Fibroblast of skin of abdomen (primary cell): ENCODE measurements around the gene HLA-DMB.
"Not testable (repeated sequence)": the region's sequence is repeated elsewhere in the genome, so short reads cannot be mapped to it uniquely, and the experiment has no call there.

Experiments used
- DNase-seq: peaks from one replicate; pipeline ENCODE4 v3.0.0-alpha.2; 2013

HLA-DMB gene

DNA sequence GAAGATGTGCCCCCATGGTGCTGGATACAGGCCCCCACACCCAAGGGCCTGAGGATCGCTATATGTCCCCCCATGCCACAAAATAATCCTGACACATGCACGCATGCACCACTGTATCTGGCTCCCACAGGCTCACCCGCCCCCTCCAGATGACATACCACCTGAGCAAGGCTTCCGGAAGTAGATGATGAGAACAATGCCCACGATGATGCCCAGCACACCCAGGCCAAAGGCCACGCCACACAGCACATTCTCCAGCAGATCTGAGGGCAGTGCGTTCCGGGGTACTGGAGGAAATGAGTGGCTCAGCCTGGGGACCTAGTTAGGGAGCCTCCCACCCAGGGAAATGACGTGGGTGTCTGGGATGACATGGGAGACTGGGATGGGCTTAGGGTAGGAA is 8.3 kb upstream of the HLA-DMB start:
- no peak for DNase-seq

DNA sequence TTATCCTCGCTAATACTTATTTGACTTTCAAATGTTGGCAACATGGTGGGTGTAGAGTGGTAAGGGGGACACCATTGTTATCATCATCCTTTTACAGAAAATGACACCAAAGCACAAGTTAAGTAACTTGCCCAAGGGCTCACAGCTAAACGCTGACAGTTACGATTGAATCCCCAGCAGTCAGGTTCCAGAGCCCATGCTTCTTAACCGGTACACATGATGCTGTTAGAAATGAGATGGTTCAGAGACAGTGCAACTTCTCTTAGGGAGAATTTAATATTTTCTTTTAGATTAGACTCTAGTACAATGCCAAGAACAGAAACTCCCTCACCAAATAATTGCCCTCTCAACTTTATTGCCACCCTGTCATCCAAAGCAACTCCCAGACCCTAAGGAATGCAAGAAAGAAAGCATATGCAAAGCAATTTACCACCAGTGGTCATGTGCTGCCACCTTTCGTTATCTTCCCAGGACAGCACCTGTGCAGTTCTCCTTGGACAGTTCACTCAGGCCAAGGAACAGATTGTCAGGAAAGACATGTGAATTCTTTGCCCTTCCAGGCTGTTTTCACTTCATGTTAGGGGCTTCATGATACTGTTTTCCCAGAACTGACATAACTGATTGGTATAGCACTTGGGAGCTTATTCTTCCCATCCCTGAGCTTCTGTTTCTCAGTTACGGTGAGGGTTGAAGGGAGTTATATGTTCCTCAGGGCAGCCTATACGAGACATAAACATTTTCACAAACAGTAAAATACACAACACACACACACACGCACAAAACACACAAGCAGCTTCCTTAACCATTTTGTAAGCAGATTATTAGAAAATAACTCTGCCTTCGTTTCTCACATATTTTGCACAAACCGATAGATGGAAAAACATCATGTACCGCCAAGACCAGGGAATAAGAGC is 7.0 kb upstream of the HLA-DMB start:
- DNase-seq = peak; percentile 49

DNA sequence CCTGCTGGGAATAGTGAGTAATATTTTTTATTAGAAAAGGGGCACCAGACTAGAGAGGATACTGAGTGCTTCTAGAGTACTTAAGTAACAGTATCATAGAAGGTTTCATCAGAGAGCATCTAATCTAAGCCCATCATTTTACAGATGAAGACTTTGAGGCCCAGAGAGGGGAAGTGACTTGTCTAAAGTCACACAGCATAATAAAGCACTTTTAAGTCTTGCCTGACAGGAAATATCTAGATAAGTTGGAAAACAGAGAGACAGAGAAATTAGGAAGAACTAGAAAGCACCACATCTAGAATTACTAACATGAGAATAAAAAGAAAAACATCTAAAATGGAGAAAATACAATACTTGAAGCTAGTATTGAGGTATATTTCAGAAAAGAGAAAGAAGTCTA is 6.1 kb upstream of the HLA-DMB start:
- DNase-seq = no peak

DNA sequence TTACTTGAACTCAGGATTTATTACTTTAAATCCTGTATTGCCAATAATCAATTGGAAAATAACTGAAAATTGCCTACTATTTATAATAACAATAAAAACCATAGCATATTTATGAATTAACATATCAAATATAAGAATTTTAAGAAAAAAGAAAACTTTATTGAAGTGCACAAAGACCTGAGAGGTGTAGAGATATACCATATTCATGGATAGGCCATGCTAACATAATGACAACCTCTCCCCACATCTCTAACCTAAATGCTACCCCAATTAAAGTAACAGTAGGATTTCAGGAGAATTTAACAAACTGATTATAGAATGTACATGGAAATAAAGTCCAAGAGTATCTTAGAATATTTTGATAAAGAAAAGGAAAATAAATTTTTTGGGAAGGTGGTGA is 5.1 kb upstream of the HLA-DMB start:
- no peak for DNase-seq

DNA sequence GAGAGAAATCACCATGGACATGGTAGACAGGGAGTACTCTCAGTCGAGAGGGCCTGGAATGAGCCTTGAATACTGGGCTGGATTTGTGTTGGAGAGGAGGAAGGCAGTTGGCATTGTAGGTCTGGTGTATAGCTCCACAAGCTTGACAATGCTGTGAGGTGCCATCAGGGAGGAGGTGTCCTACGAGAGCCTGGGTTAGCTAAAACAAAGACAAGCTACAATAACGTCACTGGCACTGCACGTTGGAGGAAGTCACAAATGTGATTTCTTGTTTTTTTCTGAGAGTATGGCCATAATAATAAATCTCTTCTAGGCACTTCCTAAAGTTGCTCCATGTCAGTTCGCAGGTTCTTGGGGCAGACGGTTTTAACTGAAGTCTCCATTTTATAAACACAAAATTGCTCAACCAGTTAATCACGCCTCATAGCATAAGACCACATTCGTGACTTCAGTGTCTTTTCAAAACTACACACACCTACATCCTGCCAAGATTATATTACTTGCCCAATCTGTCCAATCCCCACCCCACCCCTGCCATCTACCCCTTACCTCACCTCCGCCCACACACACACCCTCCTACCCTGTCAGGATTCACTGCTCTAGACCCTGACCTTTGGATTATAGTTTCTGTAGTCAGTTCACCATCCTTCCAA is 4.4 kb upstream of the HLA-DMB start:
- DNase-seq = no peak

DNA sequence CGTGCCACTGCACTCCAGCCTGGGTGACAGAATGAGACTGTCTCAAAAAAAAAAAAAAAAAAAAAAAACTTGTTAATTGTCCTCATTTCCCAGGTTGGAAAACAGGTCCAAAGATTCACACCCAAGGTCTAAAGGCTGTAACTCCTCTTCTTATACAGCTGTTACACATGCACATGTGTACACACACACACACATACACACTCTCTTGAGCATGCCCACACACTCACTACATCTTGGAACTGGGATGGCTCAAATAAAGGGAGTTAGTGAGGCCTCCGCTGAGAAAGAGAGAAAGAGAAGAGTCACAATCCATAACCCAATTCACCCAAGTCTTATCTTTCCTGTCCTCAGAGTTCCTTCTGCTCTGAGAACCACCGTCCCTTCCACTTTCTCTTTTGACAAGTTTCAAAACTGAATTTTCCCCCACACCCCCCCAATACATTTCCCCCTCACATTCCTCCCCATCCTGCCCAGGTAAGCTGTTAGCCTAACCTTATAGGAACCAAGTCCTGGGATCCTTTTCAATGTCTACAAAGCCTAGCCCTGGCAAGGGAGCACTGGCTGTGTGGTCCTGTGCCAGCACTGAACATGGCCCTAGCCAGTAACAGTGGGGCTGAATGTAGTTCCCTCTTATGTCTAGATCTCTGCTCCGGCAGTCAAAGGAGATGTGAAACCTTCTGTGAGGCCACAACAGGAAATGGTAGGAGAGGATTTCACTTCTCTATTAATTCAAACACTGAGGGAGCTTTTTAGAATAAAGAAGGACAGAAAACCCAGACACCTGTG is 3.2 kb upstream of the HLA-DMB start:
- DNase-seq = no peak

DNA sequence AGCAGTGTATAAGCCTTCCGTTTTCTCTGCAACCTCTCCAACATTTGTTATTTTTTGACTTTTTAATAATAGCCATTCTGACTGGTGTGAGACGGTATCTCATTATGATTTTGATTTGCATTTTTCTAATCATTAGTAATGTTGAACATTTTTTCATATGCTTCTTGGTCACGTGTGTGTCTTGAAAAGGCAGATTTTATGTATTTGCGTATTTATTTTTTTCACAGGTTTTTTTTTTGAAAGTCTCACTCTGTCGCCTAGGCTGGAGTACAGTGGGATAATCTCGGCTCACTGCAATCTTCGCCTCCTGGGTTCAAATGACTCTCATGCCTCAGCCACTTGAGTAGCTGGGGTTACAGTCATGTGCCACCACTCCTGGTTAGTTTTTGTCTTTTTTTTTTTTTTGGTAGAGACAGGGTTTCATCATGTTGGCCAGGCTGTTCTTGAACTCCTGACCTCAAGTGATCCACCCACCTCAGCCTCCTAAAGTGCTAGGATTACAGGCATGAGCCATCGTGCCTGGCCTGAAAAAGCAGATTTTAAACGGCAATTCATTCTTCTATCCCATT is 1.8 kb upstream of the HLA-DMB start:
- not testable (repeated sequence) for DNase-seq

DNA sequence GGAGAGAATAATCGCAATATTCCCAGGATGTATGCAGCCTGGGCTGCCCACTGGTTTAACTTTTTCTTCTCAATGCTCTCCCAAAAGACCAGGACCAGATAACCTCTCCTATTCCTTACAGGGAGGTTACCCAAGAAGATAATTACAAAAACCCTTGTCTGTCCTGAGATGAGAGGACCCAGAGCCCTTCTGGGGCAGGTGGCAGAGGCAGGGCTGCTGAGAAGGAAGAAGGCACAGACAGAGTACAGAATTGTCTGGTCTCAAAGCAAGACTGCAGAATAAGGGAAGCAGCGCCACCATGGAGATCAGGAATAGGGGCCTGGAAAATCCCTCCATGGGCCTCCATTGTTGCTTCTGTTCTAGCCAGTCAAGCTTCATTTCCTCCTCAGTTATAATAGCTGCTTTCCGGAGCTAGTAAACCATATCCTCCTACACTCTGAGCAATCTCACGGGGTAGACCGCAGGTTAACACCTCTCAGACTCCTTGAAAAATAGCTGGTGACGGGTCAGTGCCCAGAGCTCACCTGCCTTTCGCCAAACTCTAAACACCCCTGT is 463 bp upstream of the HLA-DMB start:
- no peak for DNase-seq

DNA sequence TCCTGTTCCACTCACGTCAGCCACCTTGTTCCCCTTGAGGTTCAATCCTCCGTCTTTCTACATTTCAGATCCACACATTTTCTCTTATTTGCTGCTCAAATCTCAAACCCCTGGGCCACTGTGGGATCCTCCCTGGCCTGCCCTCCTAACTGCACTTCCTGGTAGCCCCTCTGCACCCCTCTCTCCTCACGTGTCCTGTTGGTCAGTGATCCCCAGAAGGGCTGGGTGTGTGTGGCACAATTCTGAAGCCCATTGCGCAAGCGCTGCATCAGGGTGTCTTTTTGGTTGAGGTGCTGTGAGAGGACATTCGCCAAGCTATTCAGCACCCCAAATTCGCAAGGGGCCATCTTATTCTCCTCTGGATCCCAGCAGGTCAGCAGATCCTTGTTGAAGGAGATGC is 2.3 kb downstream of the HLA-DMB start:
- DNase-seq = no peak

DNA sequence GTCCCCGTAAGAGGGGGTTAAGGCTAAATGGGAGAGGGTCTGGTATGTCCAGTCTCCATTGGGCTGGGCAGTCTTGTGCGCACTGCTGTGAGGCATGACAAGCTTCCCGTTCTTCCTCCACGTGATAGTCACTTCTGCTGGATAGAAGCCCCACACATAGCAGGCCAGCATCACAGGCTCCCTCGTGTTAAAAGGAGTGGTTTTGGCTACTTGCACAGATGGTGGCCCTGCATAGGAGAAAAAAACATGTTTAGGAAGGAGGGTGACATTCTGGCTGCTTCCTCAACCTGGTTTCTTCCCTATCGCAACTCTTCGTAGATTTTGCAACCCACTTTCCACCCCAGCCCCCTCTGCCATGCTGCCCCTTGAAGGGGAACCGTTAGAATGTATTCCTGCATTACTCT is 3.6 kb downstream of the HLA-DMB start:
- DNase-seq = no peak

DNA sequence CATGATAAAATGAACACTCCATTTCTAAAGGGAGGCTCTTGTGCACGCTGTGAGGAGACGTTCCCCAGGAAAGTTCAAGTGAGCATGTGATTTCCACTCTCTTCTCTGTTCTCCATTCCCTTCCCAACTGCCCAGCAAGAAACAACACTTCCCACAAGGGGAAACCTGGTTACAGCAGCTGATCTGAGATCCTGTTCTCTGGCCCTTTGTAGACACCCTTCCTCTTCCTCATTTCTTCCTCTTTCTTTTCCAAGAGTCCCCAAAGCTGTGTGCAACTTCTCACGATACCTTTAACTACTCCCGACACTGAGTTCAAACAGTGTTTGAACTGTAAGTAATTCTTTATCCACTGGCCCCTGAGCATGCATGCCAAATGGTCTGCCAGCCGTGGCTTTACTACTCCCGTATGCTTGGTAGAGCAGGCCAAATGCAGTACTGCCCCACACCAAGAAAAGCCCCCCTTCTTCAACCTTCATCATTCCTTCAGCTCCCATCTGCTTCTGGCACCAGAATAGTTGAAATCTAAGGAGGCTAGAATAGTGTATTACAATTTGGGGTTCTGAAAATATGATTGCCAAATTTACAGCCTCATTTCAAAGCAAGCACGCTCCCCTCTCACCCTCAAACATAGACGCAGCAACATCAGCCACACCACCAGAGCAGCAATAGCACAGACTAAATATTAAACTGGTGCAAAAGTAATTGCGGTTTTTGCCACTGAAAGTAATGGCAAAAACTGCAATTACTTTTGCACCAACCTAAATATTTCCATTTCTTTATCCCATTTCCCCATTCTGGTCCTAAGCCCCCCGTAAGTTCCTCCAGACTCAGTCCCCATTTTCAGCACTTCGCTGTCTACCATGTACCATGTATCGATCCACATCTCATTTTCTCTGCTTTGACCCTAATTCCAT is 4.3 kb downstream of the HLA-DMB start:
- DNase-seq = no peak

DNA sequence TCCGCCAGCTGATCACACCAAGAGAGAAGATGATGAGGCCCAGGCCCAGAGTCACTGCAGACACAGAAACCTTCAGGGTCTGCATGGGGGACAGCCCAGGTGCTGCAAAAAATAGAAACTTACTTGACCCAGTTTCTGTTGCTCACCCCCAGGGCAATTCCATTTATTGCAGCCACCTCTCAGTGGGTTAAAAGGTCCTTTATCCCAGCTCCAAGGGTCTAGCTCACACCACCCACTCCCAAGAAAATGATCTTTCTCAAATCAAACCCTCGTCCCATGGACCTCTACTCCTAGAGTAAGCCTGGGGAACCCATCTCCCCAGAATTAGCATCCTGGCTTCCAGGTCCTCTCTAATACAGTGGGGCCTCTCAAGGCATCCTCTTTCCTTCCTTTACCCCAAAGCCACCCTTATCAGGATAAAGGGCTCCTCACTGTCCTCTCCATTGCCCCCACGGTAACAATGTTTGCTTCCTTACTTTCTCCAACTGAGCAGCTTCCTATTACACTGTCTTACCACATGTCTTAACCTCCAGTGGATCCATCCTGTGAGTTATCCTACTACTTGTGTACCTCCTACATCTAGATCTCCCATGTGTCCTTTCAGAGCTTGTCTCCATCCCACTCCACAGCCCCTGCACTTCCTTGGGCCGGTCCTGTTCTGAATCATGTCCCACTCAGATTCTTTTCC is 5.1 kb downstream of the HLA-DMB start:
- DNase-seq = no peak

DNA sequence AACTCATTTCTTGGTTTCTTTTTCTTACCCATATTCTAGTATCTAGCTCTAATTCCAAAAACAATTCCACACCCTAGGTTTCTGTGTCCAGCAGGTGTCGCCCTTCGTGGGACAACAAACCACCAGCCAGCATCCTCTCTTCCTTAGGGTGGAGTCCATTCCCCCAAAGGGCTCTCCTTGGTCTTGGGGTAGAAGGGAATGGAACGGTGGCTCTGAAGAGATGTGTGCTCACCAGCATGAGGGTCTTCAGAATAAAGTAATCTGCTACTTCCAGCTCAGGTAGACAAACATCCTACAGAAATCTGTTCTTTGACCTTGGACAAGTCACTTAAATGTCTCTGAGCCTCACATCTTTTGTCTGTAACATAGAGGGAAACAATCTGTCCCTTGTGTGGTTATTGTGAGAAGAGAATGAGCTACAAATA is 7.2 kb downstream of the HLA-DMB start:
- DNase-seq = peak; percentile 68

DNA sequence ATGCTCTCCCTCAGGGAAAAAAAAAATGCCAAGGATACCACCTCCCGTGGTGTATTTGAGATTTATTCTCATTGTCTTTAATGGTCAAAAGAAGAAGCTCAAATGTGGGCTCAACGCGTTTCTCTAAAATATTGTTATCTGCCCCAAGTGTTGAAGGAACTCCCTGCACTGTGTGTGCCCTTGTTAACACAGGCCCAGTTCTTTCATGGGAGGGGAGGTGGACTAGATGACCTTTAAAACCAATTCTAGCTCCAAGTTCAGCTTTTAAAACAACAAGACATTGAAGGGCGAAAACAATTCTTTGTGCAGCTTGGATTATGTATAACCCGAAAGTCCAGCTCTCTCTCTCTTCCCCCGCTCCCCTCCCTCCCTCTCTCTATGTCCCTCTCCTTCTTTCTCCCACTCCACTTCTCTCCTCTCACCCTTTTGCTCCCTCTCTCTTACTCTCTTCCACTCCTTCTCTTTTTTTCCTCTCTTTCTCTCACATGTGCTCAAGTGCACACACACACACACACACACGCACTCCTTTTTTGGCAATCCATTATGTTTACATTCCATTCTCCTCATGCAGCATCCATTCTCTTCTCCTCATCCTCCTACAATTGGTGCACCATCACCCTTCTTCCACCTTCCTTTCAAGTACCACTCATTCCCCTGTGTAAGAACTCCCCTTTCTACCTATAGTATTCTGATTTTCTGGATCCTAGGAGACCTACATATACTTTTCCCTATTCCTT is 8.5 kb downstream of the HLA-DMB start:
- DNase-seq = peak; percentile 55

DNA sequence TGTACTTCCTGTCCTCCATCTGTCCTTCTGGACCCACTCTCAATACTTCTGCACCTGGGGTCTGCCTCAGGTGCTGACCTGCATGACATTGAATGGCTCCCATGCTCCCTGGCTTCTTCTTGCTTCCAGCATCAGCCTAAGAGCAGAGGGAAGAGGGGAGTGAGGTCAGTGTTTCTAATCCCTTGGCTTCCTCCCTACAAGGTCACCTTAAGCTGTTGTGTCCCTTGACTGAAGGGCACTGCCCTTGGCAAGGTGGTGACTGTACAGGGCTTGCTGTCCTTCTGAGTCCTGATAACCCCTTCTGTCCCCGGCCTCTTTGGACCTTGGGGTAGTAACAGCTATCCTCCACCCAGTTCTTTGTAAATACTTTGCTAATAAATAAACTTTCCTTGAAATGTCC is 9.6 kb downstream of the HLA-DMB start:
- DNase-seq = no peak

DNA sequence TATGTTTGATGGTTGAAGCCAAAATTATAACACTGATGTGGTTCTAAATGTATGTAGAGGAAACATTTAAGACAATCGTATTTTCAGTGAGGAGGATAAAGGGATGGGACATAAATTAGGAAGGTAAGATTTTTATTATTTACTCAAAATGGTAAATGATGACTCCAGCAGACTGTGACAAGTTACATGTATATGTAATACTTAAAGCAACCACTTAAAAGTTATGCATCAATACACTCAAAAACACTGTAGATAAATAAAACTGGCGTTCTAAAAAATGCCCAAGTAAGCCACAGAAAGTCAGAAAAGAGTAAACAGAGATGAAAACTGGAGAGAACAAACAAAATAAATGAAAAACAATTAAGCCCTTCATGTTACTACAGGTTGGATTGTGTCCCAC is 18.7 kb downstream of the HLA-DMB start:
- no peak for DNase-seq

DNA sequence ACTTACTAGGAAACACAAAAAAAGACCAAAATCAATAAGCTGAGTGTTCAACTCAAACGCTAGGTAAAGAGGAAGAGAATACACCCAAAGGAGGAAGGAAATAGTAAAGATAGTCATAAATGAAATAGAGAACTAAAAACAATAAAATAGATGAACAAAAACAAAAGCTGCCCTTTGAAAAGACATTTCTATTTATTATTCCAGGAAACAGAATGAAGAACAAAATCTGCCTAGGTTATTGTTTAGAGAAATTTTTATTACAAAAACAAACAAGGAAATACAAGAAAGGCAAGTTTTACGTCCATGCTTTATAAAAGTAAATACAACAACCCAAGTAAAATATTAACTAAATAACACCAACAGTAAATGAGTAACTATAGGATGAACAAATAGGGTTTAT is 20.1 kb downstream of the HLA-DMB start:
- DNase-seq = no peak

DNA sequence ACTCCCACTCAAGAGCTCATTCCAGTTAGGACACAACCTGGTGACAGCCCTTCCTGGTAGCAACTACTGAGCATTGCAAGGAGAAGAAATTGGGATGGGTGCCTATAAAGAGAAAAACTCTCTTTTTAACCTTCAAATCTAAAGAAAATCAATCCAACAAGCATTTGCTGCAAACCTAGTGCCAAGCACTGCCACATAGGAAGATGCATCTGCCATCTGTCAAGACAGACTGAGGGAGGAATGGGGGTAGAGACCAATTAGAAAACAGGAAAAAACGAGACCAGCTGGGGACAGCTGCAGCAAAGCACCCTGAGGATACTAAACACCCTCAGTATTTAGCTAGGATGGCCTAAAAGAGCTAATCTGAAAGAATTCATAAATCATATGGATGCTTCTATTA is 27.9 kb downstream of the HLA-DMB start:
- DNase-seq = no peak

DNA sequence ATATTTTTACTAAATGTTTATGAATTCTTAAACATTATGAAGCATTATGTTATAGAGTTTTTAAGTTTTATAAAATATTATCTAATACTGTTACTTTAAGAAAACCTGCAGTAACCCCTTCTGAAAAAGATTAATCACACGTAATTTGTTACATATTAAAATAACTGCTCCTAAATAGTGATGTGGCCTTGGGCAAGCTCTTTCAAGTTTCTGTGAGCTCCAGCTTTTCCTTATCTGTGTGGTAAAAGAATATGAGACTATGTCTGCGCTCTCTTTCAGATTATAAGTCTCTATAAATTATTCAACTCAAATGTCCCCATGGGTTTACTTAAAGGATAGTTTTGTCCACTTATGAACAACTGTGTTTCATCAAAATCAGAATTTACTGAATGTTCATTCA is 31.9 kb downstream of the HLA-DMB start:
- no peak for DNase-seq

DNA sequence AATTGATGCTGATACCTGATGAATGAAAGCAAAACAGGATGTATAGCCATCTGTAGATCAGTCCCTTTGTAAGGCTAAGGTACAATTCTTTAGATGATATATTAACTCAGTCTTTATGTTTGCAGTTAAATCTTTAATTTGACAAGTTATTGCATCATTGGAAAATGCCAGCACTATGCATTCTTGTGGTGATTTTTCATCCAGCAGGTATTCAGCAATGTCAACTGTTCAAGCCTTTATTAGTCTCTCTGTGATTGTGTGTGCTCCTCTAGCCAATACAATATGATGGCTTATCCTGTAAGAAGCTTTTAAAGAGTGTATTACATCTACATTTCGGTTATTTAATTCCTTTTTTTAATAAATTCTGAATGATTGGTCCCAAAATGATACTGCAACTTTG is 34.3 kb downstream of the HLA-DMB start:
- peak; percentile 78 for DNase-seq
